Common myeloid progenitor, CD34-positive (primary cell): ENCODE measurements around the gene PTX4.

Source experiments
- CTCF ChIA-PET: fragments of 350-600 bp; sonication (Branson Sonifier 250); formaldehyde crosslinking; loops from one replicate; lab custom pipeline; 2021; ENCODE audit warnings: antibody characterized with exemption; lab: Charles Lee
- POLR2A ChIA-PET: fragments of 350-600 bp; sonication (Branson Sonifier 250); formaldehyde crosslinking; loops from one replicate; lab custom pipeline; 2021; ENCODE audit warnings: antibody characterized with exemption; lab: Charles Lee
- DNase-seq, 3 donors: peaks; one replicate each; pipeline versions ENCODE4 v3.0.0 to v3.0.0-alpha.2; 2013
- H3K27ac ChIP-seq, 2 experiments: 1 replicate in 1 of 2; 2 replicates in 1 of 2; pipeline ENCODE4 v1.7.0; 2013; ENCODE audit warnings: inconsistent platforms in 2 of 2, low read length in 2 of 2, mild to moderate bottlenecking in 2 of 2, low read depth in 1 of 2, moderate library complexity in 1 of 2; ENCODE audit not compliant: severe bottlenecking in 2 of 2, insufficient read depth in 1 of 2, poor library complexity in 1 of 2
- H3K27me3 ChIP-seq, 5 experiments: replicated peaks in 2 of 5; 1 replicate in 3 of 5; 2 replicates in 2 of 5; pipeline versions ENCODE4 v1.6.1 to v1.7.0; 2013; ENCODE audit warnings: low read length in 4 of 5, mild to moderate bottlenecking in 2 of 5, moderate library complexity in 2 of 5, inconsistent platforms in 1 of 5; ENCODE audit not compliant: insufficient read depth in 5 of 5, control insufficient read depth in 4 of 5
- H3K36me3 ChIP-seq, 4 experiments: 1 replicate in 2 of 4; 2 replicates in 2 of 4; pipeline versions ENCODE4 v1.6.1 to v1.7.0; 2013; ENCODE audit warnings: low read length in 3 of 4, control low read depth in 1 of 4, mild to moderate bottlenecking in 1 of 4; ENCODE audit not compliant: control insufficient read depth in 4 of 4, insufficient read depth in 4 of 4
- H3K4me1 ChIP-seq, 4 experiments: 1 replicate in 3 of 4; 2 replicates in 1 of 4; pipeline versions ENCODE4 v1.6.1 to v1.7.1; 2013; ENCODE audit warnings: low read length in 3 of 4, mild to moderate bottlenecking in 3 of 4, control low read depth in 1 of 4, inconsistent platforms in 1 of 4, moderate library complexity in 1 of 4; ENCODE audit not compliant: control insufficient read depth in 4 of 4, insufficient read depth in 4 of 4; ENCODE audit errors: control extremely low read depth in 1 of 4
- H3K4me3 ChIP-seq, 7 experiments: 1 replicate in 4 of 7; 2 replicates in 3 of 7; pipeline versions ENCODE4 v1.5.1 to v1.7.0; 2013; ENCODE audit warnings: mild to moderate bottlenecking in 7 of 7, low read length in 6 of 7, moderate library complexity in 6 of 7, inconsistent platforms in 2 of 7, low read depth in 2 of 7, control low read depth in 1 of 7; ENCODE audit not compliant: insufficient read depth in 4 of 7, control insufficient read depth in 1 of 7; ENCODE audit errors: extremely low read depth in 1 of 7
- H3K9me3 ChIP-seq, 5 experiments: 1 replicate in 4 of 5; 2 replicates in 1 of 5; pipeline versions ENCODE4 v1.6.1 to v1.7.1; 2013; ENCODE audit warnings: low read length in 4 of 5, mild to moderate bottlenecking in 2 of 5, inconsistent platforms in 1 of 5, low read depth in 1 of 5, moderate library complexity in 1 of 5; ENCODE audit not compliant: control insufficient read depth in 4 of 5, insufficient read depth in 2 of 5; ENCODE audit errors: control extremely low read depth in 1 of 5
- WGBS: methylation state at CpG from one replicate; pipeline ENCODE4 v1.1.5; 2013; ENCODE audit not compliant: insufficient coverage; 5-methylcytosine and 5-hydroxymethylcytosine counted together

PTX4 gene

GRCh38 chr16:1466054-1466453, 22.7 kb downstream of the PTX4 start:
- POLR2A ChIA-PET: no interaction called here
- DNase-seq: no peak
- Histone ChIP-seq H3K4me3 (no peak overlapping the region), H3K36me3 (peaks cover 7 to 54% (median 19%) of the 10 kb centered on the region in 4 experiments), H3K27ac (no peak overlapping the region), H3K9me3 (no peaks in the 10 kb centered on the region), H3K27me3 (no peaks in the 10 kb centered on the region), H3K4me1 (peaks cover 6 to 19% (median 16%) of the 10 kb centered on the region in 4 experiments)
- CTCF ChIA-PET: no interaction called here
- 92% methylated on average over 13 of the region's 24 CpGs for WGBS

- no peak for DNase-seq
- Histone ChIP-seq H3K4me3 (no peak overlapping the region), H3K27me3 (no peaks in the 10 kb centered on the region), H3K36me3 (peaks cover 7 to 59% (median 22%) of the 10 kb centered on the region in 4 experiments), H3K9me3 (no peaks in the 10 kb centered on the region), H3K4me1 (peaks cover 6 to 13% (median 11%) of the 10 kb centered on the region in 4 experiments), H3K27ac (no peak overlapping the region)
- CTCF ChIA-PET: no interaction called here
- POLR2A ChIA-PET: no interaction called here
- 100% methylated on average over 8 of the region's 13 CpGs for WGBS
Observed at GRCh38 chr16:1465567-1465915, 23.2 kb downstream of the PTX4 start.

- ChIA-PET POLR2A (no interaction called here), CTCF (no interaction called here)
- 98% methylated on average over 25 of the region's 33 CpGs for WGBS
- H3K4me3 ChIP-seq: no peak overlapping the region
- no peaks in the 10 kb centered on the region for H3K27me3 ChIP-seq
- H3K27ac ChIP-seq: no peak overlapping the region
- H3K4me1 ChIP-seq: peaks cover 4 to 11% (median 6%) of the 10 kb centered on the region in 4 experiments
- H3K36me3 ChIP-seq: peaks cover 8 to 63% (median 27%) of the 10 kb centered on the region in 4 experiments
- DNase-seq: no peak
- no peaks in the 10 kb centered on the region for H3K9me3 ChIP-seq
Observed at GRCh38 chr16:1464894-1465566, 23.7 kb downstream of the PTX4 start.

GRCh38 chr16:1464196-1464893, 24.4 kb downstream of the PTX4 start:
- ChIA-PET CTCF (interaction anchor here (0.6 to 1.2 kb wide), 2 partner anchors 26 to 66 kb away, joined by 3 read pairs; no protein-coding TSS in a partner anchor), POLR2A (no interaction called here)
- DNase-seq: no peak
- WGBS: 98% methylated on average over 36 of the region's 41 CpGs
- Histone ChIP-seq H3K4me1 (peaks cover under 1 to 8% (median 2%) of the 10 kb centered on the region in 4 experiments), H3K27ac (no peak overlapping the region), H3K36me3 (peaks cover 8 to 60% (median 29%) of the 10 kb centered on the region in 4 experiments), H3K4me3 (no peak overlapping the region), H3K27me3 (no peaks in the 10 kb centered on the region), H3K9me3 (no peaks in the 10 kb centered on the region)

GRCh38 chr16:1461146-1461545, 27.6 kb downstream of the PTX4 start:
- POLR2A ChIA-PET: interaction anchor here (0.9 kb wide), 1 partner anchor 11 kb away, joined by 3 read pairs; no protein-coding TSS in a partner anchor
- WGBS: 94% methylated on average over 19 of the region's 24 CpGs
- Histone ChIP-seq H3K27ac (no peak overlapping the region), H3K36me3 (peaks cover 9 to 68% (median 33%) of the 10 kb centered on the region in 4 experiments), H3K4me3 (no peak overlapping the region), H3K9me3 (no peaks in the 10 kb centered on the region), H3K27me3 (no peaks in the 10 kb centered on the region), H3K4me1 (peaks cover 0 to 31% (median 12%) of the 10 kb centered on the region in 4 experiments)
- CTCF ChIA-PET: interaction anchor here (0.8 to 1.0 kb wide), 2 partner anchors 14 to 31 kb away, joined by 3 read pairs; partner anchors contain the start of gene PERCC1
- DNase-seq: no peak

- Histone ChIP-seq H3K27ac (no peak overlapping the region), H3K4me3 (no peak overlapping the region), H3K27me3 (no peaks in the 10 kb centered on the region), H3K4me1 (peaks cover 0 to 31% (median 14%) of the 10 kb centered on the region in 4 experiments), H3K36me3 (peaks cover 10 to 72% (median 32%) of the 10 kb centered on the region in 4 experiments), H3K9me3 (no peaks in the 10 kb centered on the region)
- DNase-seq: no peak
- ChIA-PET CTCF (interaction anchor here (1.0 kb wide), 1 partner anchor 30 kb away, joined by 3 read pairs; the partner anchor contains the start of gene PERCC1), POLR2A (interaction anchor here (0.9 kb wide), 1 partner anchor 11 kb away, joined by 3 read pairs; no protein-coding TSS in a partner anchor)
- 98% methylated on average over 30 of the region's 30 CpGs for WGBS
Observed at GRCh38 chr16:1460602-1461138, 28.1 kb downstream of the PTX4 start.
